ENCODE data around the gene PARP6.

PARP6 gene

GRCh38 chr15:72272213-72272996, at the start of gene PARP6:
Gene PARP6 (minus strand): TSS chr15:72272554. CDS start chr15:72267477, 5,077 bp downstream.
- DNase-seq: peak; percentile 100

GRCh38 chr15:72319985-72320671, 47.8 kb upstream of the PARP6 start, which contains the start of gene CELF6:
Gene CELF6 (minus strand): TSS chr15:72320157. CDS start chr15:72319874, 283 bp downstream.
- DNase-seq: peak; percentile 82

GRCh38 chr15:72319360-72319984, 47.1 kb upstream of the PARP6 start:
- DNase-seq: peak; percentile 83

GRCh38 chr15:72318408-72318942, 46.1 kb upstream of the PARP6 start:
- no peak for DNase-seq

- peak; percentile 45 for DNase-seq
Measured at GRCh38 chr15:72315706-72316370, 43.5 kb upstream of the PARP6 start.

- DNase-seq: no peak
Measured at GRCh38 chr15:72313881-72314280, 41.5 kb upstream of the PARP6 start.

- DNase-seq: no peak
Measured at GRCh38 chr15:72313448-72313840, 41.1 kb upstream of the PARP6 start.

GRCh38 chr15:72312605-72313447, 40.5 kb upstream of the PARP6 start:
- no peak for DNase-seq

GRCh38 chr15:72307026-72307425, 34.7 kb upstream of the PARP6 start:
- no peak for DNase-seq

GRCh38 chr15:72306211-72306785, 33.9 kb upstream of the PARP6 start:
- DNase-seq: no peak

GRCh38 chr15:72304596-72304995, 32.2 kb upstream of the PARP6 start:
- no peak for DNase-seq

- DNase-seq: no peak
Measured at GRCh38 chr15:72302955-72303354, 30.6 kb upstream of the PARP6 start.

GRCh38 chr15:72289597-72290325, 17.4 kb upstream of the PARP6 start:
- DNase-seq: no peak

- no peak for DNase-seq
Measured at GRCh38 chr15:72288796-72289596, 16.6 kb upstream of the PARP6 start.

- no peak for DNase-seq
Measured at GRCh38 chr15:72285927-72286516, 13.7 kb upstream of the PARP6 start.

GRCh38 chr15:72285402-72285801, 13.0 kb upstream of the PARP6 start:
- DNase-seq: no peak

GRCh38 chr15:72284781-72285180, 12.4 kb upstream of the PARP6 start:
- no peak for DNase-seq

GRCh38 chr15:72281713-72282112, 9.4 kb upstream of the PARP6 start:
- DNase-seq: no peak

GRCh38 chr15:72280751-72281150, 8.4 kb upstream of the PARP6 start:
- DNase-seq: no peak

GRCh38 chr15:72278737-72279136, 6.4 kb upstream of the PARP6 start:
- DNase-seq: no peak
